Activated naive CD4-positive, alpha-beta T cell treated with anti-CD3 and anti-CD28 coated beads, Interleukin-2, amount 50 U/mL, for 72 hours (primary cell): ENCODE results near the gene CAPN12. TPM values are rescaled to one million over a fixed set of nuclear protein-coding genes. Genes with fewer than 3 reads are reported as not detected.

Source experiments
- ATAC-seq, 2 donors: fragments of 150-1000 bp; cut with Tn5 transposase; 2 replicates each; pipeline ENCODE4 v1.10.0; 2021; ENCODE audit warnings: mild to moderate bottlenecking in 2 of 2, moderate library complexity in 2 of 2
- DNase-seq, 2 donors: peaks; one replicate each; pipeline ENCODE4 v3.0.0; 2021 to 2022; ENCODE audit warnings: low spot score in 2 of 2
- H3K27ac Mint-ChIP-seq, 2 donors: one replicate each; pipeline ENCODE4 v1.8.0; 2022; ENCODE audit warnings: mild to moderate bottlenecking in 2 of 2, mixed read lengths in 2 of 2
- H3K36me3 Mint-ChIP-seq, 2 donors: one replicate each; pipeline ENCODE4 v1.8.0; 2022; ENCODE audit warnings: mixed read lengths in 2 of 2
- H3K9me3 Mint-ChIP-seq, 2 donors: one replicate each; pipeline ENCODE4 v1.8.0; 2022; ENCODE audit warnings: mixed read lengths in 2 of 2
- total RNA-seq, 2 donors: library from RNA; stranded (reverse); gene quantifications; one replicate each; pipeline ENCODE4 v1.2.3, GENCODE V29; 2022

Gene CAPN12
- total RNA-seq, 2 donors from 2014 or later: 1.6 to 9.0 TPM

DNA sequence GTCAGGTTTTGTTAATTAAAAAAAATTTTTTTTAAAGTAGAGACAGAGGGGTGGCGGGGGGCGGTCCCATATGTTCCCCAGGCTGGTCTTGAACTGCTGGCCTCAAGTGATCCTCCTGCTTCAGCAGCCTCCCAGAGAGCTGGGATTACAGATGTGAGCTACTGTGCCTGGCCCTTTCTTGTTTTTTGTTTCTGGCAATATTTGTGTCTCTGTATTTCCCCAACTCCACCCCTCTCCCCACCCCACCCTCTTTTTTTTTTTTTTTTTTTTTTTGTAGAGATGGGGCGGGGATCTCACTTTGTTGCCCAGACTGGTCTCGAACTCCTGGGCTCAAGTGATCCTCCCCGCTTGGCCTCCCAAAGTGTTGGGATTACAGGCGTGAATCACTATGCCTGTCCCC lies 600 bp upstream of the CAPN12 start:
- ATAC-seq (no peak), DNase-seq (no peak)
- H3K27ac Mint-ChIP-seq: no peak overlapping the region
- no peaks in the 10 kb centered on the region for H3K36me3 Mint-ChIP-seq
- H3K9me3 Mint-ChIP-seq: no peaks in the 10 kb centered on the region

DNA sequence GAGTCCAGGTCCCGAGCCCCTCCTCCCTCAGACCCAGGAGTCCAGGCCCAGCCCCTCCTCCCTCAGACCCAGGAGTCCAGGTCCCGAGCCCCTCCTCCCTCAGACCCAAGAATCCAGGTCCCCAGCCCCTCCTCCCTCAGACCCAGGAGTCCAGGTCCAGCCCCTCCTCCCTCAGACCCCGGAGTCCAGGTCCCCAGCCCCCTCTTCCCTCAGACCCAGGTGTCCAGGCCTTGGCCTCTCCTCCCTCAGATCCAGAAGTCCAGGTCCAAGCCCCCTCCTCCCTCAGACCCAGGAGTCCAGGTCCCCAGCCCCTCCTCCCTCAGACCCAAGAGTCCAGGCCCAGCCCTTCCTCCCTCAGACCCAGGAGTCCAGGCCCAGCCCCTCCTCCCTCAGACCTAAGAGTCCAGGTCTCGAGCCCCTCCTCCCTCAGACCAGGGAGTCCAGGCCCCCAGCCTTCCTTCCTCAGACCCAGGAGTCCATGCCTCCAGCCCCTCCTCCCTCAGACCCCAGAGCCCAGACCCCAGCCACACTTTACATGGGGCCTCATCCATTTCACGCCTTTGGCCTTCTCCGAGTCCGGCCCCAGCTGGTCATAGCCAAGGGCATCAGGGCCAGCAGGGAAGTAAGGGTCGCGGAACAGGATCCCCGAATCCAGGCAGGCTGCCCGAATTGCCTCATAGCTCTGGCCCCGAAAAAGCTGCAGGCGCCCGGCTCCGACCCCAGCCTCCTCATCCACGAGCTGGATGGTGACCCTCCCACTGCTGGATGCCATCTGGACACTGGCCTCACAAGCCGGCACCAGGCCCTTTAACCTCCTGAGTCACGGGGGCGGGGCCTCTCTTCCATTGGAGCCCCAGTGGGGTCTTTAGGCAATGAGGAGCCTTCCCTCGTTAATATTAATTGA lies 628 bp downstream of the CAPN12 start:
- Mint-ChIP-seq H3K27ac (no peak overlapping the region), H3K9me3 (no peaks in the 10 kb centered on the region), H3K36me3 (no peaks in the 10 kb centered on the region)
- DNase-seq (no peak), ATAC-seq (no peak)

DNA sequence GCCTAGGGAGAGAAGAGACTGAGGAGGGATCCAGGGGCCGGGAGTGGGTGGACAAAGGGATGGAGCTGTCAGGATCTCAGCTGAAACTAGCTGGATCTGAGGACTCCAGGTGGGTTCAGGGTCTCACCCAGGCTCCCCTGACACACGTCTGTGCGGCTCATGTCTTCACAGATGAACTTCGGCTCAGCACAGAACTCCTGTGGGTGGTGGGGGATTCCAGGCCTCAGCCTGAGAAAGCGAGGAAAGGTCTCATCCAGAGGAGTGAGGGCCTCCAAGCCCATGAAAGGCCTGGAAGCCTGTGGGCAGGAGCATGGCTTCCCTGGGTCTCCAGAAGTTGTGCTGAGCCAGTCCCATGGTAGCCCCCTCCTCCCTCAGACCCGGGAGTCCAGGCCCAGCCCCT lies 1.4 kb downstream of the CAPN12 start:
- Mint-ChIP-seq H3K36me3 (no peaks in the 10 kb centered on the region), H3K27ac (no peak overlapping the region), H3K9me3 (no peaks in the 10 kb centered on the region)
- ATAC-seq (no peak), DNase-seq (no peak)

DNA sequence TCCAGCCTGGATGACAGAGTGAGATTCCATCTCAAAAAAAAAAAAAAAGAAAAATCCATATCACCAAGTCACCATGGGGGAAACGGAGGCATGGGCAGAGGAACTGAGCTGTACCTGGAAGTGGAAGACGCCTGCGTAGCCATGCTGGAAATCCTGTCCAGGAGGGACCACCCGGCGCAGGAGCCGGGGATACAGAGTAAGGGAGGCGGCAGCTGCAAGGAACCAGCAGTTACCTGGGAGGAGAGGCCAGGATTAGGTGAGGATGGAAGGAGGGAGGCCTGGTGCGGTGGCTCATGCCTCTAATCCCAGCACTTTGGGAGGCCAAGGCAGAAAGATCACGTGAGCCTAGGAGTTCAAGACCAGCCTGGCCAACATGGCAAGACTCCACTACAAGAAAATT lies 2.0 kb downstream of the CAPN12 start:
- H3K27ac Mint-ChIP-seq: no peak overlapping the region
- H3K36me3 Mint-ChIP-seq: no peaks in the 10 kb centered on the region
- no peaks in the 10 kb centered on the region for H3K9me3 Mint-ChIP-seq
- no peak for DNase-seq
- ATAC-seq: no peak

DNA sequence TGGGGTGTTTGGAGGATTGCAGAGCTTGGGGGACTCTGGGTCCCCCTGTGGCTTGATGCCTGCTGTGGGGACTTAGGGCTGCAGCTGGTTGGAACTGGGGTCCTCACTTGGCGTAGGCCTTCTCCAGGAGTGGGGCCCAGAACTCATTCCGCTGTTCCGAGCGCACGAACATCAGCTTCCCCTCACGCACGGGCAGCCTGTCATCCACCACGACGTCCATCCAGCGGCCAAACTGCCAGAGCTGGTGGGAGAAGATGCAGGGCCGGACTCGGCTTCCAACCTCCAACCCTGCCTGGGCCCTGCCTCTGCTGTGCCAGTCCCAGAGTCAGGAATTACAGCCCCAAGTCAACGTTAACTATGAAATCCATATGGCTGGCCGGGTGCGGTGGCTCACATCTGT lies 2.6 kb downstream of the CAPN12 start:
- Mint-ChIP-seq H3K36me3 (no peaks in the 10 kb centered on the region), H3K27ac (no peak overlapping the region), H3K9me3 (no peaks in the 10 kb centered on the region)
- ATAC-seq: no peak
- no peak for DNase-seq

DNA sequence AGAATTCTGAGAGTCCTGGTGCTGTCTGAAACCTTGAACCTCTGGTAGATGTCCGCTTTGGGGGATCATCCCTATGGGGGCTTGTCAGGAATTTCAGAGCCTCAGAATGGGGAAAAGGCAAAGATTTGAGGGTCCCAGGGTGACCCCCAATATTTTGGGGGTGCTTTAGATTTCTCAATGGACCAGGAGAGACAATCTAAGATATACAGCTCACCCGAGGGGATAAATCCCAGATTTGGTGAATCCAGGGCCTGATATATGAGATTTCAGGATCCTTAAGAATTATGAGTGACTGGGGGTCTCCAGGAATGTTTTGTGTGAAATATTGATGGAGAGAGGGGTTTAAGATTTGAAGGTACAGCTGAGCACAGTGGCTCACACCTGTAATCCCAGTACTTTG lies 3.3 kb downstream of the CAPN12 start:
- no peaks in the 10 kb centered on the region for H3K36me3 Mint-ChIP-seq
- DNase-seq (no peak), ATAC-seq (no peak)
- no peaks in the 10 kb centered on the region for H3K9me3 Mint-ChIP-seq
- H3K27ac Mint-ChIP-seq: no peak overlapping the region

DNA sequence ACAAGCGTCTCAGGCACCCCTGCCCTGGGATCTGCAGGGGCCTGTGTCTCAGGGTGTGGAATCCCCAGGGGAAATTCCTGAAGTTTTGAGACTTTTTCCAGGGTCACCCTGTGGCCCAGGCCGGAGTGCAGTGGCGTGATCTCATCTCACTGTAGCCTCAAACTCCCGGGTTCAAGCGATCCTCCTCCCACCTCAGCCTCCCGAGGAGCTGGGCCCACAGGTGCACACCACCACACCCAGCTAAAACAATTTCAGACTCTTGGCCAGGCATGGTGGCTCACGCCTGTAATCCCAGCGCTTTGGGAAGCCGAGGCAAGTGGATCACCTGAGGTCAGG lies 4.0 kb downstream of the CAPN12 start:
- ATAC-seq: no peak
- no peak for DNase-seq
- Mint-ChIP-seq H3K27ac (no peak overlapping the region), H3K9me3 (no peaks in the 10 kb centered on the region), H3K36me3 (no peaks in the 10 kb centered on the region)

DNA sequence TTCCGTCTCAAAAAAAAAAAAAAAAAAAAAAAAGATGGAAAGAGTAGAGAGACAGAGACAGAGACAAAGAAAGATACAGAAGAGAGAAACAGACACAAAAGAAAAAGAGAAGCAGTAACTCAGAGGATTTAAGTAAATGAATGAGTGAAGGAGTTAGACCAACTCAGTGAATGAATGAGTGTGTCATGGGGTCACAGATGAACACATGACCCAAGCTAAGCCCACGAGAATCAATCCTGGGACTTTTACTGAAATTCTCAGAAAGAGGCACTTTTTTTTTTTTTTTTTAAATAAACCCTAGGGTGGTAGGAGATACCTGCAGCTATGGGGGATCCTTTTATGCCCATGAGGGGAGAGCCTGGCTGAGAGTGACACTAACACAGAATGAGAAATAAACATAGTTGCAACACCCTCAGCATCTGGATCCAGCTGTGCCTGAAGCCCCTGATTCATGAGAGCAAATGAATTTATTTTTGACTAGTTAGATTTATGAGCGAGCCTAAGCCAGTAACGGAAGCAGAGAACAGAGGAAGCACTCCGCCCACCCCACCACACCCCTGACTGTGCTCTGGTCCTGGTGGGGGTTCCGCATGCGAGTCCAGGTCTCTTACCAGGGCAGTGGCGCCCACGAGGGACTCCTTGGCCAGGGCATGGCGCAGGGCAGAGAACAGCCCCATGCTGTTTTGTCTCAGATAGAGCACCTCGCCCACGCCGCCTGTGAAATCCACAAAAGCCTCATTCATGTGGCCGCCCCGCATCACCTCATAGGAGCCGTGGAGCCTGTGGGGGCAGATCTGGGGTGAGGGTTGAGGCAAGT lies 4.6 kb downstream of the CAPN12 start:
- no peaks in the 10 kb centered on the region for H3K9me3 Mint-ChIP-seq
- no peak overlapping the region for H3K27ac Mint-ChIP-seq
- no peaks in the 10 kb centered on the region for H3K36me3 Mint-ChIP-seq
- ATAC-seq (no peak), DNase-seq (no peak)

DNA sequence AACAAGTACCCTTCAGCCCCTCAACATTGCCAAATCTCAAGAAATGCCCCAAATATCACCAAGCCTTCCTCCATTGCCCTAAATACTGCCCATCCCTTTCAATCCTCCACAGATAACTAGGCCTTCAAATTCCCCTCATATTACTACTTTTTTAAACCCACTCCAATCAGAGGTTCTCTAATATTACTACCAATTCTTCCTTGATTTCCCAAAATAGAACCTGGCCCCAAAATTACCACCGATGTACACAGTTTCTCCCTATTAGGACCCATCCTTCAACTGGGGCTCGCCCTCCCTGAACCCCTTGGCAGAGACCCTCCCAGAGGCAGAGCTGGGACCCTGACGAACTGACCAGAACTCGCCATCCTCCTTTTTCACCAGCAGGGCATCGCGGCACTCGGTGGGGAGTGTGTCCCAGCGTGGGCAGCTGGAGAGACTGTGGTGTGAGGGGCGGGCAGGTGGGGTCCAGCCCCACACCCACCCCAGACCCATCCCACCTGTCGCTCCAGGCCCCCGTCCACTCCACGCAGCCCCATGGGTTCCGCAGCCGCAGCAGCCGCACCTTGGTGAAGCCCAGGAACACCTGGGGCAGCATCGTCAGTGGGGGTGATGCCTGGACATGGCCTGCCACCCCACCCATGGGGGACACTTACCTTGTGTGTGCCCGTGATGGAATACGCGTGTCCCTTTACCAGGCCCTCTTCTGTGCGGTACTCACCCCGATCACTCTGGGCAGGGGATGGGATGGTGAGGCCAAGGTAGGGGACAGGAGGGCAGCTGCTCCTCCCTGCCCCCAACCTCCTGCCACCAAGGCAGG lies 6.1 kb downstream of the CAPN12 start:
- DNase-seq: no peak
- no peak overlapping the region for H3K27ac Mint-ChIP-seq
- no peak for ATAC-seq
- no peaks in the 10 kb centered on the region for H3K9me3 Mint-ChIP-seq
- H3K36me3 Mint-ChIP-seq: no peaks in the 10 kb centered on the region

DNA sequence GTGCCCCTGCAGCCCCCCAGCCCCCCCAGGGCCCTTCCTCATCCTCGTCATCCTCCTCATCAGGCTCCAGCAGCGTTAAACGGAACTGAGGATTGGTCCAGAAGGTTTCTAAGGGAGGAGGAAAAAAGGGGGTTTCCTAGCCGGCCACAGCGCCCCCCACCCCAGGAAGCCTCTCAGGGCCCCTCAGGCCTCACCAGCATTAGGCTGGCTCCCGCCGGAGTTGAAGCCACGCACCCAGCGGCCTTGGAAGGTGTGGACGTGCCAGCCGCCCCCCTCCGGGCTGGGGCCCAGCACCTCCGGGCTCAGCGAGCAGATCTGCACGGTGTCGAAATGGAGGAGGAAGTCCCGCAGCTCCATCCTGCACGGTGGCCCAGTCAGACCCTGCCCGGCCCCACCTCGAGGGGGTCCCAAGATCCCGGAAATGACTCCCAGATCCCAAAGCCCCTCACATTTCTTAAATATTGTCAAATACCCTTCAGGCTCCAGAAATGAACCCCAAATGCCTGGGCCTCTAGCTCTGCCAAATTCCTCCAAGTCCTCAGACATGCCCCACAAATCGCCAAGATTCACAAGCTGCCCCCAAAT lies 6.9 kb downstream of the CAPN12 start:
- no peak for ATAC-seq
- Mint-ChIP-seq H3K9me3 (no peaks in the 10 kb centered on the region), H3K36me3 (no peaks in the 10 kb centered on the region), H3K27ac (no peak overlapping the region)
- no peak for DNase-seq

DNA sequence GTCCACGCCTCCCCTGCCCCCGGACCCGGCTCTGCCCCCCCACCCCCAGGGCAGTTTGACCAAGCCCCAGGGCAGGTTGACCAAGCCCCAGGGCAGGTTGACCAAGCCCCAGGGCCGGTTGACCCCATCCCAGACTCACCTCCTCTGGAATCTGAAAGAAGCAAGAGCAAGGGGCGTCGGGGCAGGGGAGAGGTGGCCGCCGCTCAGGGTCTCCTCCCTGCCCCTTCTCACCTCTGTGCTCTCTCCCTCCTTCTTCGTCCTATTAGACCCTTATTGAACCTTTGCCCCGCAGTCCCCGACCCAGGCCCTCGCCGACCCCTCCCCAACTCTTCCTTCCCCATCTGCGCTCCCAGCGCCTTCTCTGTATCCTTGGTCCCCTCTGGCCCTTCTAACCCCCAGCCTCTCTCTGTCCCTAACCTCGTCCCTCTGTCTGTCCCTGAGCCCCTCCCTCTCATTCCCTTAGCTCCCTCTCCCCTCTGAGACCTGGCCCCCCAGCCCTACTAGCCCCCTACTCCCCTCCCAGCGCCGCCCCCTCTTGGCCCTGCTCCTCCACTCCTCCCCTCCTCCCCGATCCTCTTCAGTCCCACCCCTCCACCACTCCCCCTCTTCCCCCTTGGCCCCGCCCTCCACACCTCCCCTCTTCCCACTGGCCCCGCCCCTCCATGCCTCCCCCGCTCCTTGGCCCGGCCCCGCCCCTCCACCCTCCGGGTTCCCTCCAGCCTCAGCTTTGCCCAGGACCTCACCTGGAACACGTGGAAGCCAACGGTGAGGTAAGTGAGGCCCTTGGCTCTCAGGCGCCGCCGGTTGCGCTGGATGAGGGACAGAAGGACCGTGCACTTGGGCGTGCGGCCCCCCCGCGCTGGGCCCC lies 7.6 kb downstream of the CAPN12 start:
- no peak overlapping the region for H3K27ac Mint-ChIP-seq
- no peaks in the 10 kb centered on the region for H3K9me3 Mint-ChIP-seq
- DNase-seq (peak in 1 of 2 donors; percentile 70), ATAC-seq (peak in 1 of 2 donors; percentile 51)
- no peaks in the 10 kb centered on the region for H3K36me3 Mint-ChIP-seq

DNA sequence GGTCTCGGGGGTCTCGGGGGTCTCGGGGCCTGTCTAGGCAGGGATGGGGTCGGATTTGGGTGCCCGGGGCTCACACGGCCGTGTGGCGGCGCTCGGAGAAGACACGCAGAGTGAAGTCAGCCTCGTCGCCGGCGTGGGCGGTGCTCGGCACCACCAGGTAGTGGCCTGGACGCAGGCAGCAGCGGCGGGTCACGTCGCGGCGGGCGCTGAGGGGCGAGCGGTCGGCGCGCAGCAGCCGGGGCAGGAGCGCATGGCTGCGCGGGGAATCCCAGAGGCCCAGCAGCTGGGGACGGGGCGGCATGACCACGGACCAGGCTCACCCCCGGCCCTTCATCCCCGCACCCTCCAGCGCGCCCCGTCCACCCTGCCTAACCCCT lies 8.2 kb downstream of the CAPN12 start:
- ATAC-seq: peak; percentile 57 to 60
- H3K27ac Mint-ChIP-seq: no peak overlapping the region
- peak in 1 of 2 donors; percentile 59 for DNase-seq
- no peaks in the 10 kb centered on the region for H3K9me3 Mint-ChIP-seq
- no peaks in the 10 kb centered on the region for H3K36me3 Mint-ChIP-seq

DNA sequence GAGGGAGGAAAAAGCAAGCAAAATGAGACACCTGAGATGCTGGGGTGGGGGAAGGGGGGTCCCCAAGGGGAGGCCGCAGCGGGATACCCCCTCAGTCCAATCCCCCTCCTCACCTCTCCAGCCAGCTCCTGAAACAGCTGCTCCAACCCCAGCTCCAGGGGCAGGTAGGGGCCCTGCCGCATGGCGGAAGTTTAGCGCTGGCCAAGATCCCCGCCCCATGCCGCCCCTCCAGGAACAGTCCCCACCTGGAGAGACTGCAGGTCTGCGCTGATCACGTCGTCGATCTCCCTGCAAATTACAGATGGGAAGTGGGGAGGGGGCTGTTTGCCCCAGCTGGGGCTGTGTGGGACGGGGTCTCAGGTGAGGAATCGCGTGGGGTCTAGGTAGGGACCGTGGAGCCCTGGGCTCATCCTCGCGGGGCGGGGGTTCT lies 9.0 kb downstream of the CAPN12 start:
- Mint-ChIP-seq H3K27ac (peak overlapping the region in 1 of 2 donors; percentile 77), H3K36me3 (no peaks in the 10 kb centered on the region), H3K9me3 (no peaks in the 10 kb centered on the region)
- ATAC-seq: peak; percentile 4 to 22
- no peak for DNase-seq

DNA sequence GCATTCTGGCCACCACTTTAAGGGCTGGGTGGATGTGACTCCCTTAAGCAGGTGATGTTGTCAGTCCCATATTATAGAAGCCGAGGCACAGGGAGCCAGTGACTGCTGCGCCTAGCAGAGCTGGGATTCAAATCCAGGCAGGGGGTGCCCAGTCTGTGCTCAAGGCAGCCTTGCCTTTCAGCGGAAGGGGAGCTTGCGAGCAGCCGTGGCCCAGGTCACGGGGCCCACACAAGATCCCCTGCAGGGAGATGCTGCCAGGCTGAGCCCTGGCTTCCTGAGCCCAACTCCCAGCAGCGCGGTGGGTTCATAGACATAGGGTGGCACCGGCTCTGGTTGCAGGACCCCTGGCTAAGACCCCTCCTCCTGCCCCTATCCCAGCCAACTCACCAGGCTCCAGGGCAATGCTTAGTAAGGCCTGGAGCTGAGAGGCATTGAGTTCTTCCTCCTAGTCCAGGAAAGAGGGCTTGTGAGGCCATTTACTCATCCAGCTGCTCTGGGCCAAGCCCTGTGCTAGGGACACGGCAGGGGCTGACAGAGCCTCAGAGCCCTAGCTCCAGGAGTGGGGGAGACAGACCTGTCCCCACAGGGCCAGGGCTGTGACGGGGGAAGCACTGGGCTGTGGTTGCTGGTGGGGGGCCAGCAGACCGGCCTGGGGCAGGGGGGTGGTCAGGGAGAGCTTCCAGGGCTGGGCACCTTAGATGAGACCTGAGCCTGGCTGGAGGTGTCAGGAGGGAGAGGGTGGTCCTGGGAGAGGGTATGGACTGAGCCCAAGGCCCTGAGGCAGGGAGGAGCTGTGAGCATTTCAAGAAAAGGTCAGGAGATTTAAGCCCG lies 9.6 kb downstream of the CAPN12 start:
- peak overlapping the region; percentile 35 to 77 for H3K27ac Mint-ChIP-seq
- H3K9me3 Mint-ChIP-seq: no peaks in the 10 kb centered on the region
- H3K36me3 Mint-ChIP-seq: no peaks in the 10 kb centered on the region
- ATAC-seq: peak; percentile 9 to 54
- peak in 1 of 2 donors; percentile 27 for DNase-seq

DNA sequence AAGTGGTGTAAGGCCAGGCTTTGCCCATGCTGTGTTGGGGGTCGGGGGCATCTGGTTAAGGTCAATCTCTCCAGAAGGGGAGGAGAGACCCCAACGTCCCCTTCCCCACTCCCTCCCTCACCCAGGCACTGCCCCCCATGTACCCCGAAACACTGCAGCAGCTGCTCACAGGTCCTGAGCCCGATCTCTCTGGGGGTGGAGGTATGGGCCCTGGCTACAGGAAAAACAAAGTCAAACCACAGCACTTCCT lies 10.2 kb downstream of the CAPN12 start:
- no peak for ATAC-seq
- DNase-seq: no peak
- Mint-ChIP-seq H3K27ac (peak overlapping the region in 1 of 2 donors; percentile 35), H3K36me3 (no peaks in the 10 kb centered on the region), H3K9me3 (no peaks in the 10 kb centered on the region)
